Measurements from ENCODE around the gene ZBTB20. TPM values are rescaled to one million over a fixed set of nuclear protein-coding genes. Genes with fewer than 3 reads are reported as not detected.

ZBTB20 gene
- polyA plus RNA-seq, 3 donors = 1.3 to 3.2 (median 2.0) TPM

GRCh38 chr3:114872050-114872449 is 275.0 kb downstream of the ZBTB20 start:
- Histone ChIP-seq H3K27me3 (ENCODE audit: control insufficient read depth in 2 of 2, insufficient read depth in 2 of 2, low read length in 2 of 2) (no peaks in the 10 kb centered on the region), H4K20me1 (ENCODE audit: insufficient read depth, low read length) (no peaks in the 10 kb centered on the region), H3K79me2 (ENCODE audit: insufficient read depth, low read length) (no peaks in the 10 kb centered on the region), H3K36me3 (replicated peaks in 1 of 2; ENCODE audit: control insufficient read depth in 1 of 2, insufficient read depth in 2 of 2, low read length in 2 of 2) (no peaks in the 10 kb centered on the region), H3K4me3 (replicated peaks in 1 of 3; ENCODE audit: low read depth in 2 of 3, low read length in 3 of 3) (no peak overlapping the region), H3K4me2 (replicated peaks; ENCODE audit: extremely low read depth, low read length, poor library complexity, severe bottlenecking) (no peak overlapping the region), H2AFZ (ENCODE audit: insufficient read depth, low read depth, low read length, poor library complexity, severe bottlenecking) (no peak overlapping the region), H3K9me3 (replicated peaks in 1 of 2; ENCODE audit: control insufficient read depth in 1 of 2, insufficient read depth in 1 of 2, low read length in 2 of 2) (no peaks in the 10 kb centered on the region), H3K27ac (ENCODE audit: low read depth in 1 of 2, low read length in 2 of 2) (no peak overlapping the region), H3K4me1 (ENCODE audit: control insufficient read depth in 1 of 2, insufficient read depth in 2 of 2, low read length in 2 of 2) (peaks cover 0 to 7% of the 10 kb centered on the region in 2 donors), H3K9ac (ENCODE audit: insufficient read depth, low read length, poor library complexity, severe bottlenecking) (no peak overlapping the region)
- H3K9me3 Mint-ChIP-seq = no peaks in the 10 kb centered on the region
- no peak for DNase-seq
- no peak overlapping the region for H3K4me3 Mint-ChIP-seq
- peak overlapping the region in 2 of 7 donors; percentile 16 to 17 for H3K27ac Mint-ChIP-seq
- no CpG with 5 or more reads among the region's 1 CpG for WGBS (ENCODE audit: insufficient coverage)
- TF ChIP-seq CTCF (IDR thresholded peaks at IDR 0.05) = no peak
- H3K36me3 Mint-ChIP-seq = no peaks in the 10 kb centered on the region
- H3K4me1 Mint-ChIP-seq = peaks cover 11% of the 10 kb centered on the region
- intact Hi-C loops (cut with micrococcal nuclease) = no loop called here
- no peaks in the 10 kb centered on the region for H3K27me3 Mint-ChIP-seq (ENCODE audit: low read depth in 3 of 3)

GRCh38 chr3:114867835-114868503 is 279.1 kb downstream of the ZBTB20 start:
- Histone ChIP-seq H4K20me1 (ENCODE audit: insufficient read depth, low read length) (no peaks in the 10 kb centered on the region), H3K36me3 (replicated peaks in 1 of 2; ENCODE audit: control insufficient read depth in 1 of 2, insufficient read depth in 2 of 2, low read length in 2 of 2) (no peaks in the 10 kb centered on the region), H3K4me1 (ENCODE audit: control insufficient read depth in 1 of 2, insufficient read depth in 2 of 2, low read length in 2 of 2) (peaks cover 0 to 7% of the 10 kb centered on the region in 2 donors), H3K9me3 (replicated peaks in 1 of 2; ENCODE audit: control insufficient read depth in 1 of 2, insufficient read depth in 1 of 2, low read length in 2 of 2) (no peaks in the 10 kb centered on the region), H3K79me2 (ENCODE audit: insufficient read depth, low read length) (no peaks in the 10 kb centered on the region), H3K4me3 (replicated peaks in 1 of 3; ENCODE audit: low read depth in 2 of 3, low read length in 3 of 3) (no peak overlapping the region), H3K9ac (ENCODE audit: insufficient read depth, low read length, poor library complexity, severe bottlenecking) (no peak overlapping the region), H3K27ac (ENCODE audit: low read depth in 1 of 2, low read length in 2 of 2) (no peak overlapping the region), H3K27me3 (ENCODE audit: control insufficient read depth in 2 of 2, insufficient read depth in 2 of 2, low read length in 2 of 2) (no peaks in the 10 kb centered on the region), H2AFZ (ENCODE audit: insufficient read depth, low read depth, low read length, poor library complexity, severe bottlenecking) (no peak overlapping the region), H3K4me2 (replicated peaks; ENCODE audit: extremely low read depth, low read length, poor library complexity, severe bottlenecking) (no peak overlapping the region)
- no peak overlapping the region for H3K27ac Mint-ChIP-seq
- H3K27me3 Mint-ChIP-seq (ENCODE audit: low read depth in 3 of 3) = no peaks in the 10 kb centered on the region
- WGBS (ENCODE audit: insufficient coverage) = no CpG with 5 or more reads among the region's 4 CpGs
- peaks cover 16% of the 10 kb centered on the region for H3K4me1 Mint-ChIP-seq
- H3K4me3 Mint-ChIP-seq = no peak overlapping the region
- H3K36me3 Mint-ChIP-seq = no peaks in the 10 kb centered on the region
- TF ChIP-seq CTCF (IDR thresholded peaks at IDR 0.05) = no peak
- intact Hi-C loops (cut with micrococcal nuclease) = no loop called here
- H3K9me3 Mint-ChIP-seq = no peaks in the 10 kb centered on the region
- DNase-seq = no peak

Measured in CD14-positive monocyte (primary cell).